ENCODE measurements around the gene COX6B2. TPM values are rescaled to one million over a fixed set of nuclear protein-coding genes. Genes with fewer than 3 reads are reported as not detected.

COX6B2 gene
- total RNA-seq, 1 donor from 2014 or later, result 0.26 TPM

DNA sequence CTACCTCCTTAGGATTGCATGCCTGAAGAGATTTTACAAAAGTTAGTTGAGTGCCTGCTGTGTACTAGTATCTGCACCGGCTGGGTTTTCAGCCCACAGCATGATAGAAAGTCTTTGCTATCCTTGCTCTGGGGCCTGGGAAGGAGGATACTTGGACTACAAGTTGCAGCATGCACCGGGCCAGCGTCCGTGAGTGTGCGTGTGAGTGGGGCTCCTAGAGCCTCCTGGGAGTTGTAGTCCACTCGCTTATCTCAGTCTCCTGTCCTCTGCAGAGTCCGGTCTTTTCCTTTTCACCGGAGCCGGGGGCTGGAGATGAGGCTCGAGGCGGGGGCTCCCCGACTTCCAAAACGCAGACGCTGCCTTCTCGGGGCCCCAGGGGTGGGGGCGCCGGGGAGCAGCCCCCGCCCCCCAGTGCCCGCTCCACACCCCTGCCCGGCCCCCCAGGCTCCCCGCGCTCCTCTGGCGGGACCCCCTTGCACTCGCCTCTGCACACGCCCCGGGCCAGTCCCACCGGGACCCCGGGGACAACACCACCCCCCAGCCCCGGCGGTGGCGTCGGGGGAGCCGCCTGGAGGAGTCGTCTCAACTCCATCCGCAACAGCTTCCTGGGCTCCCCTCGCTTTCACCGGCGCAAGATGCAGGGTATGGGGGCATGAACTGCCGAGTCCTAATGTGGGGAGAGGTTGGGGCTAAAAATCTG, 50.1 kb downstream of the COX6B2 start:
- no peaks in the 10 kb centered on the region for H3K9me3 Mint-ChIP-seq
- DNase-seq (ENCODE audit: low spot score), result no peak
- H3K4me3 Mint-ChIP-seq, result no peak overlapping the region
- intact Hi-C loops (cut with micrococcal nuclease), result loop anchor here (10.0 kb wide), 1 partner anchor 190 kb away; the partner anchor contains the start of gene PPP1R12C
- H3K36me3 Mint-ChIP-seq (ENCODE audit: low read depth), result peaks cover 4% of the 10 kb centered on the region
- peaks cover 17% of the 10 kb centered on the region for H3K4me1 Mint-ChIP-seq (ENCODE audit: low read depth)
- H3K27ac Mint-ChIP-seq, result no peak overlapping the region
- no peaks in the 10 kb centered on the region for H3K27me3 Mint-ChIP-seq (ENCODE audit: insufficient read depth)

DNA sequence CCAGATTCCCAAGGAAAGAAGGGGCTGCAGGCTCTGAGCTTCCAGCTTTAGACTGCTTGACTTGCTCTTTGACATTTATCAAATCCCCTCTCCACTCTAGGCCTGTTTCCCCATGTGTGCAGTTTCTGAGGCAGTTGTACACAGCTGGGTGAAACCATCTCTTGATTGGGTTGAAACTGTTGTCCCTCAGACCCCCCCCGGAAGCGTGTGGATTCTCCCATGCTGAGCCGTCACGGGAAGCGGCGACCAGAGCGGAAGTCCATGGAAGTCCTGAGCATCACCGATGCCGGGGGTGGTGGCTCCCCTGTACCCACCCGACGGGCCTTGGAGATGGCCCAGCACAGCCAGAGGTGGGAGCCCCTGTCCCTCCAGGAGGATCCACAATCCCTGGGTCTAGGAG, 51.0 kb downstream of the COX6B2 start:
- Mint-ChIP-seq H3K4me1 (ENCODE audit: low read depth) (peaks cover 17% of the 10 kb centered on the region), H3K4me3 (no peak overlapping the region), H3K27ac (no peak overlapping the region), H3K27me3 (ENCODE audit: insufficient read depth) (no peaks in the 10 kb centered on the region), H3K36me3 (ENCODE audit: low read depth) (peaks cover 4% of the 10 kb centered on the region), H3K9me3 (no peaks in the 10 kb centered on the region)
- intact Hi-C loops (cut with micrococcal nuclease), result loop anchor here (10.0 kb wide), 1 partner anchor 189 kb away; the partner anchor contains the start of gene PPP1R12C
- DNase-seq (ENCODE audit: low spot score), result no peak

DNA sequence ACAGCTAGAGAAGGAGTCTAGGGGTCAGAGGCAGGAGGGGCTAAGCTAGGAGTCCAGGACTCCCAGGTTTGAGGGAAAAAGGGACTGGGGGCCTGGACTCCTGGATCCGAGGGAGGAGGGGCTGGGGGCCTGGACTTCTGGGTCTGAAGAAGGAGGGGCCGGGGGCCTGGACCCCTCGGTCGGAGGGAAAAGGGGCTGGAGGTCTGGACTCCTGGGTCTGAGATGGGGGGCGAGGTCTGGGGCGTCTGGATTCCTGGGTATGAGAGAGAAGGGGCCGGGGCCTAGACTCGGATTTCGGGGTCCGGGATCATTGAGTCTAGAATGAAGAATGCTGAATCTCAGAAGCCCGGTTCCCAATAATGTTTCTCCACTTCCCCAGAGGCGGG, 52.2 kb downstream of the COX6B2 start:
- intact Hi-C loops (cut with micrococcal nuclease), result loop anchor here (1.0 to 10.0 kb wide), 2 partner anchors 116 to 188 kb away; partner anchors contain the start of gene PPP1R12C
- peak overlapping the region; percentile 88 for H3K4me3 Mint-ChIP-seq

GRCh38 chr19:55301459-55302317, 52.8 kb downstream of the COX6B2 start:
- H3K4me3 Mint-ChIP-seq, result peak overlapping the region; percentile 88
- intact Hi-C loops (cut with micrococcal nuclease), result loop anchor here (1.0 to 10.0 kb wide), 7 partner anchors 21 to 187 kb away; partner anchors contain the start of genes HSPBP1, KMT5C, PPP1R12C and PPP6R1
- peaks cover 17% of the 10 kb centered on the region for H3K4me1 Mint-ChIP-seq (ENCODE audit: low read depth)
- peak overlapping the region; percentile 88 for H3K27ac Mint-ChIP-seq
- H3K36me3 Mint-ChIP-seq (ENCODE audit: low read depth), result peaks cover 4% of the 10 kb centered on the region
- H3K27me3 Mint-ChIP-seq (ENCODE audit: insufficient read depth), result no peaks in the 10 kb centered on the region
- peak; percentile 91 for DNase-seq (ENCODE audit: low spot score)
- no peaks in the 10 kb centered on the region for H3K9me3 Mint-ChIP-seq

More for the DNA sequence above, 52.2 kb downstream of the COX6B2 start:
- Mint-ChIP-seq H3K27me3 (ENCODE audit: insufficient read depth) (no peaks in the 10 kb centered on the region), H3K9me3 (no peaks in the 10 kb centered on the region), H3K36me3 (ENCODE audit: low read depth) (peaks cover 4% of the 10 kb centered on the region), H3K27ac (peak overlapping the region; percentile 88), H3K4me1 (ENCODE audit: low read depth) (peaks cover 17% of the 10 kb centered on the region)
- DNase-seq (ENCODE audit: low spot score), result no peak

DNA sequence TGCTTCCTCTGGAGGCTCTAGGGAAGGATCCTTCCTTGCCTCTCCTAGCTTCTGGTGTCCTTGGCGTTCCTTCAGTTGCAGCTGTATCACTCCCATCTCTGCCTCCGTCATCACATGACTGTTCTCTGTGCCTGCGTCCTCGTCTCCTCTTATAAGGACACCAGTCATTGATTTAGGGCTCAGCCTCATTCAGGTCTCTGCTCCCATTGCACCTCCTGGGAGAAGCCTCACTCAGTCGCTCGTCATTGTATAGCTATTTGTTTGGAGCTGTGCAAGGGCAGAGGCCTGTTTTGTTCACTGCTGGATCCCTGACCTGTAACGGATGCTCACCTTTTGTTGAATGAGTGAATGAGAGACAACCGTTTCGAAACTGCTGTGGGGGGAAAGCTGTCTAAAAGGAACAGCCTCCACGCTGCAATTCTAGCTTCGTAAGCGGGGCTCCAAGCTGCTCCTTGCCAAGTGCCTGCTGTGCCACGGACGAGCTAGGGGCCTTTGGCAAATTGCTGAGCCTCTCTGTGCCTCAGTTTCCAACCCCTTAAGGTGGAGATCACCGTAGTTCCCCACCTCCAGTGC, 53.5 kb downstream of the COX6B2 start:
- Mint-ChIP-seq H3K4me1 (ENCODE audit: low read depth) (peaks cover 17% of the 10 kb centered on the region), H3K4me3 (peak overlapping the region; percentile 88), H3K9me3 (no peaks in the 10 kb centered on the region), H3K27me3 (ENCODE audit: insufficient read depth) (no peaks in the 10 kb centered on the region), H3K27ac (peak overlapping the region; percentile 88), H3K36me3 (ENCODE audit: low read depth) (peaks cover 4% of the 10 kb centered on the region)
- intact Hi-C loops (cut with micrococcal nuclease), result loop anchor here (1.0 to 10.0 kb wide), 6 partner anchors 21 to 186 kb away; partner anchors contain the start of genes HSPBP1, KMT5C, PPP1R12C and PPP6R1
- no peak for DNase-seq (ENCODE audit: low spot score)

DNA sequence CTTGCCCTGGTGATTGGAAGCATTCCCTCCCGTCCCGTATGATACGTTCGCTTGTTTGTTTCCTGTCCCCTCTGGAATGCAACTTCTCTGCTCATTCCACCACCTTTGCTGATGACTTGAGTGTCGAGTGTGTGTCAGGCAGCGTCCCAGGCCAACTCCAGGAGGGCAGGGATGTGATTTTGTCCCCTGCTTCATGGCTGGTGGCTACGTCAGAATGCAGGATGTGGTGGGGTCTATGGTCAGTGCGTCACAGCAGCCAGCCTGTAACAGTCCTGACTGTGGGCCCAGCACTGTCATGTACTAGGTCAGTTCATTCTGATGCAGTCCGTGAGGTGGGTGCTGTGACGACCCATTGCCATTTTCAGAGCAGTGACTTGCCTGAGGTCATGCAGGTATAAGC, 54.5 kb downstream of the COX6B2 start:
- no peaks in the 10 kb centered on the region for H3K27me3 Mint-ChIP-seq (ENCODE audit: insufficient read depth)
- H3K9me3 Mint-ChIP-seq, result no peaks in the 10 kb centered on the region
- peaks cover 12% of the 10 kb centered on the region for H3K4me1 Mint-ChIP-seq (ENCODE audit: low read depth)
- intact Hi-C loops (cut with micrococcal nuclease), result loop anchor here (10.0 kb wide), 1 partner anchor 185 kb away; the partner anchor contains the start of gene PPP1R12C
- H3K36me3 Mint-ChIP-seq (ENCODE audit: low read depth), result no peaks in the 10 kb centered on the region
- DNase-seq (ENCODE audit: low spot score), result no peak
- no peak overlapping the region for H3K27ac Mint-ChIP-seq
- H3K4me3 Mint-ChIP-seq, result no peak overlapping the region

Other genes starting within 250 kb of the COX6B2 start
- 114 and 115 TPM in 2 replicates for gene PPP1R12C, start 237.1 kb downstream of the COX6B2 start, total RNA-seq
- not detected in 2 replicates for gene TNNT1, start 205.5 kb downstream of the COX6B2 start, total RNA-seq
- gene TNNI3, start 197.0 kb downstream of the COX6B2 start, total RNA-seq, result not detected in 2 replicates
- 0.36 TPM in 1 of 2 replicates, not detected in the other for gene DNAAF3, start 188.1 kb downstream of the COX6B2 start, total RNA-seq
- gene SYT5, start 174.4 kb downstream of the COX6B2 start, total RNA-seq, result not detected in 2 replicates
- 0.16 TPM in 1 of 2 replicates, not detected in the other for gene PTPRH, start 145.2 kb downstream of the COX6B2 start, total RNA-seq
- 7.7 and 8.3 TPM in 2 replicates for gene TMEM86B, start 126.0 kb downstream of the COX6B2 start, total RNA-seq
- gene PPP6R1, start 95.7 kb downstream of the COX6B2 start, total RNA-seq, result 200 and 202 TPM in 2 replicates
- 66.4 and 69.6 TPM in 2 replicates for gene HSPBP1, start 74.6 kb downstream of the COX6B2 start, total RNA-seq
- gene BRSK1, start 70.7 kb downstream of the COX6B2 start, total RNA-seq, result 7.8 and 8.4 TPM in 2 replicates
- gene TMEM150B, start 29.4 kb downstream of the COX6B2 start, total RNA-seq, result 0.71 TPM in 1 of 2 replicates, not detected in the other
- 29.1 and 29.9 TPM in 2 replicates for gene KMT5C, start 14.8 kb downstream of the COX6B2 start, total RNA-seq
- gene GARIN5B, start 8.5 kb upstream of the COX6B2 start, total RNA-seq, result 0.05 TPM in 1 of 2 replicates, not detected in the other
- 0.34 TPM in 1 of 2 replicates, not detected in the other for gene IL11, start 15.7 kb upstream of the COX6B2 start, total RNA-seq
- gene TMEM190, start 22.1 kb upstream of the COX6B2 start, total RNA-seq, result not detected in 2 replicates
- 9.7 and 10.6 TPM in 2 replicates for gene TMEM238, start 29.6 kb upstream of the COX6B2 start, total RNA-seq
- gene RPL28, start 31.2 kb upstream of the COX6B2 start, total RNA-seq, result 1,835 and 1,847 TPM in 2 replicates
- gene UBE2S, start 53.1 kb upstream of the COX6B2 start, total RNA-seq, result 224 and 225 TPM in 2 replicates
- not detected in 2 replicates for gene SHISA7, start 88.6 kb upstream of the COX6B2 start, total RNA-seq
- 31.3 and 34.3 TPM in 2 replicates for gene ISOC2, start 106.9 kb upstream of the COX6B2 start, total RNA-seq
- not detected in 2 replicates for gene C19orf85, start 110.0 kb upstream of the COX6B2 start, total RNA-seq
- 7.6 and 10.4 TPM in 2 replicates for gene ZNF628, start 121.9 kb upstream of the COX6B2 start, total RNA-seq
- 23.1 and 26.1 TPM in 2 replicates for gene NAT14, start 130.5 kb upstream of the COX6B2 start, total RNA-seq
- 0.24 and 0.65 TPM in 2 replicates for gene SSC5D, start 133.7 kb upstream of the COX6B2 start, total RNA-seq
- not detected in 2 replicates for gene SBK2, start 182.4 kb upstream of the COX6B2 start, total RNA-seq
- not detected in 2 replicates for gene SBK3, start 190.8 kb upstream of the COX6B2 start, total RNA-seq
- 10.2 and 11.7 TPM in 2 replicates for gene ZNF579, start 226.1 kb upstream of the COX6B2 start, total RNA-seq
- gene FIZ1, start 244.8 kb upstream of the COX6B2 start, total RNA-seq, result 24.2 and 24.7 TPM in 2 replicates
- gene ZNF524, start 245.6 kb upstream of the COX6B2 start, total RNA-seq, result 20.0 and 22.9 TPM in 2 replicates